Hepatocyte (in vitro differentiated cells): ENCODE data around the gene PASD1.

Experiments
- EZH2 ChIP-seq: fragments of 200-600 bp; sonication (generic); IDR thresholded peaks from 2 replicates; pipeline ENCODE4 v1.6.1; 2016; ENCODE audit warnings: antibody characterized with exemption, mild to moderate bottlenecking, borderline replicate concordance
- EZH2phosphoT487 ChIP-seq: fragments of 200-600 bp; sonication (generic); IDR thresholded peaks from one replicate; pipeline ENCODE4 v1.6.1; 2018; ENCODE audit warnings: antibody characterized with exemption, mild to moderate bottlenecking, low read depth, moderate library complexity; ENCODE audit not compliant: unreplicated experiment, severe bottlenecking
- TF ChIP-seq, protein P1 (sequence below): fragments of 200-600 bp; sonication (generic); IDR thresholded peaks from 2 replicates; pipeline ENCODE4 v1.5.1; 2016; ENCODE audit warnings: antibody characterized with exemption, mild to moderate bottlenecking; ENCODE audit not compliant: poor library complexity

DNA sequence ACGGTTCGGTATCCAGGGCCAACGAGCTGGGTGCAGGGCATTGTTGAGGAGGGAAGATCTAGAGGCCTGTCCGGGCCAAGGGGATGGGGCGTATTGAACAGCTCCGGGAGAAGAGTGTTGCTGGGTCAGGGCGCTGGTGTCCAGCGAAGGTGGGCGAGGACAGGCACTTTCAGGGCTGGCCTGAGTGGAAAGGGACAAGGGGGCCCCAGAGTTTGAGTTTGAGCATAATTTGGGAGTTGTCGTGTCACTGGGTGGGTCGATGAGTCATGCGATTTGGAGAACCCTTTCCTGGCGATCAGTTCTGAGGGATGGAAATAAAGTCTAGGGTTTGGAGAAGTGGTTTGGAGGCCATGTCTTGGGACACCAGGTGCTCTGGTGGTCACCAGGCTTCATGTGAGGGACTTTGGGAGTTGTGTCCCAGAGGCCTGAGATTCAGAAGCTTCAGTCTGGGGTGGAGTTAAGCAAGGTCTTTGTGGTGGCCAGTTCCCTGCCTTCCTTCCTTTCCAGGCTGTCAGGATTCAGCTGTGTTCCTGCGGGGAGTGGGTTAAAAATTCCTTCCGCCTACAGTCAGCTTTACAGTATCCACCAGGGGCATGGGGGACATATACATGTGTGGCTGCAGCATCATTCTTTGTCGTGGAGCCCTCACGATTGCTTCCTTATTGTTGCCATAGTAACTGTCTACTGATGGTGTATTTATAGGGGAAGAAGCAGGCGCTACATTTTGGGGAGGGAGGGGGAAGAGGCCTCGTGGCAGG lies 132.3 kb downstream of the PASD1 start:
- TF ChIP-seq, protein P1, sequence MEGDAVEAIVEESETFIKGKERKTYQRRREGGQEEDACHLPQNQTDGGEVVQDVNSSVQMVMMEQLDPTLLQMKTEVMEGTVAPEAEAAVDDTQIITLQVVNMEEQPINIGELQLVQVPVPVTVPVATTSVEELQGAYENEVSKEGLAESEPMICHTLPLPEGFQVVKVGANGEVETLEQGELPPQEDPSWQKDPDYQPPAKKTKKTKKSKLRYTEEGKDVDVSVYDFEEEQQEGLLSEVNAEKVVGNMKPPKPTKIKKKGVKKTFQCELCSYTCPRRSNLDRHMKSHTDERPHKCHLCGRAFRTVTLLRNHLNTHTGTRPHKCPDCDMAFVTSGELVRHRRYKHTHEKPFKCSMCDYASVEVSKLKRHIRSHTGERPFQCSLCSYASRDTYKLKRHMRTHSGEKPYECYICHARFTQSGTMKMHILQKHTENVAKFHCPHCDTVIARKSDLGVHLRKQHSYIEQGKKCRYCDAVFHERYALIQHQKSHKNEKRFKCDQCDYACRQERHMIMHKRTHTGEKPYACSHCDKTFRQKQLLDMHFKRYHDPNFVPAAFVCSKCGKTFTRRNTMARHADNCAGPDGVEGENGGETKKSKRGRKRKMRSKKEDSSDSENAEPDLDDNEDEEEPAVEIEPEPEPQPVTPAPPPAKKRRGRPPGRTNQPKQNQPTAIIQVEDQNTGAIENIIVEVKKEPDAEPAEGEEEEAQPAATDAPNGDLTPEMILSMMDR: no peak
- TF ChIP-seq EZH2phosphoT487 (no peak), EZH2 (no peak)
